GM19468 (cell line): ENCODE measurements around the gene CDH13.

Source experiments
- ATAC-seq: cut with Tn5 transposase; IDR thresholded peaks from one replicate; pipeline ENCODE4 v1.9.1; 2021; ENCODE audit warnings: mild to moderate bottlenecking, moderate library complexity, moderate number of reproducible peaks; ENCODE audit not compliant: unreplicated experiment; ENCODE audit errors: extremely low read depth

Gene CDH13

DNA sequence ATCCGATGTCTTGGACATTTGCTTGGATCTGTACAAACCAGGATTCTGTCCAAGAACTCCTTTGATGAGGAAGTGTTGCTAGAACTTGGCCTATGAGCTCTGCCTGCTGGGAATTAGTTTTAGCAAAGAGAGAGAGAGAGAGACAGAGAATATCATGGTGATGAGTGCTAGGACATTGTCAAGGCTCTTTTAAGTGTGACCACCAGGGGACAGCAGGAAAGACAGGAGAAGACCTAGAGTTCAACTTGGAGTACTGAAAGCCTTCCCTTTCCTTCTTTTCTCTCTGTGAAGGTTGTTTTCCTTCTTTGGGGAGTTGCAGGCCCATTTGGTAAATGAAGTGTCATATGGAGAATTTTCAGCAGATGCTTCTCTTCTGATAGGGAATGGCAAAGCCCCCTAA is 791.8 kb downstream of the CDH13 start:
- ATAC-seq = no peak

DNA sequence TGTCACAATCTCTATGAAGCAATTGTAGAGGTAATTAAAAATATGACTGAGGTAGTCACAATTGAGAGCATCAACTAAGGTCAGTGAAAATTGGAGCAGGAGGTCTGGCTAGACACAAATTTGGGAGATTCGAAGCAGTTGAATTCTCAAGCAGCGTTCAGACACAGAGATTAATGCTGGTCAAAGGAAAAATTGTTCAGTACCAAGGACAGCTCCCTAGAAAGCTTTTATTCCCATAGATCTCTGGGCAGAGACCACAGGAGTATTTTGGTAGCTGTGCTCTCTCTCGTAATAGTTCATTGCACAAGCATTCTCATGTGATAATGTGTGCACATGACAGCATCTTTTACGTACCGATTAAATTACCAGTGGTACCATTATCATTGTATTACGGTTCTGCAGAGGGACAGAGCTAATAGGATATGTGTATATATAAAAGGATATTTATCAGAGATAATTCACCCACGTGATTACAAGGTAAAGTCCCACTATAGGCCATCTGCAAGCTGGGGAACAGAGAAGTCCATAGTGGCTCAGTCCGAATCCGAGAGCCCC is 793.5 kb downstream of the CDH13 start:
- ATAC-seq = no peak

DNA sequence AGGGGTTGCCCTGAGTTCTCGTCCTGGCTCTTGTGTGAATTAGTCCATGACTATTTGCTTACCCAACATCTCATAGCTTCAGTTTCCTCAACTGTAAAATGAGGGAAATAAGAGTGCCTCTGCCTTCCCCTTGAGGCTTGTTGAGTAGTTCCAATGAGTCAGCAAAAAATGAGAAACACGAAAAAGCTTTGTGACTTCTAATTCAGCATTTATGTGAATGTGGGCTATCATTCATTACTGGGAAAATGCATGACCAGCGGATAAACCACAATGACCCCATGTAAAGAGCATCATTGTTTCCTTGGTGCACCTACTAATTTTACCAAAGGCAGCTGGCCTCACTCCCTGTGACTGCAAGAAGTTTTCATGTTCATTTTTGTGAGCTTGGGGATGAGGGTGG is 806.4 kb downstream of the CDH13 start:
- no peak for ATAC-seq

DNA sequence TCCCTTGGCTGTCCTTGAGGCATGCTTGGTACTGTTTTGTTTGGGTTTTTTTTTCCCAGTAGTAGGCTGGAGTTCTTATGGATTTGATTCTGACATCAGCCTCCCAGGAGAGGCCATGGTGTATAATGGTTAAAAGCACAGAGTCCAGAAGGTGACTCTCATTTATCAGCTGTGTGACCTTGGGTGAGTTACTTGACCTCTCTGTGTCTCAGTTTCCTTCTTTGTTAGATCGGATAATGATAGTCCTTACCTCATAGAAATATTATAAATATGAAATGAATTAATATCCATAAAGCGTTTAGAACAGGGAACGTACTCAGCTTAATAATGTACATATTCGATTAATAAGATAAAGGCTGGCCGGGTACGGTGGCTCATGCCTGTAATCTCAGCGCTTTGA is 810.3 kb downstream of the CDH13 start:
- ATAC-seq = no peak

DNA sequence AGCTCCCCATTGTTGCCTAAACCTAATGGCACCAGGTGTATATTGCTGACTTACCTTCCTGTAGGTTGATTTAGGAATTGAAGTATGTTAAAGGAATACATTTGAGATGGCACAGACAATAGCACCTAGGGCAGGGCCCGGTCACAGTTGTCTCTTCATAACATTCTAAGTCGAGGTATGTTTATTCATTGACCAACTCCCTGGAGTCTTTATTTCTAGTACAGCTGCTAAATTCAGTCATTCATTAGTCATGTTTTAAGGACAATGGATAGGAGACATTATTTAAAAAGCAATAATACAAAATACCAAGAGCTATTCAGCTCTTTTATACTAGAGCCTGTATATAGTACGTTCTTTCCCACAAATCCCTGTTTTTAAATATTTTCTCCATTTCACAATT is 811.6 kb downstream of the CDH13 start:
- no peak for ATAC-seq

DNA sequence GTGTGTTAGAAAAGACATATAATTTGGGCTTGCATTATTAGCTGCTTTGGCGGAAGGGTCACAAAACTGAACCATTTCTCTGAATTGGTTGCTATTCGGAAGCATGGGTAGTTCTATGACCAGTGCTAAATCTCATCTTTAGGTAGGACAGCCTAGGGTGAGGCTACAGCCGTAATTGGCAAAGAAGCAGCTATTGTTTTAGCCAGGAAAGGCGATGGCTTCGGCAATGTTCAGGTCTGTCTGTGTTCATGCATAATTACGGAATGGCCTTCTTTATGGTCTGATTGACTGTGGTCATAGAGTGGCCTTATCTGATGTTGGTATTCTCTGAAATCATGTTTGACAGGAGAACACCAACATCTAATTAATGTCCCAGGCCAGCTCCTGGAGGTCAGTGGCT is 812.6 kb downstream of the CDH13 start:
- ATAC-seq = no peak

DNA sequence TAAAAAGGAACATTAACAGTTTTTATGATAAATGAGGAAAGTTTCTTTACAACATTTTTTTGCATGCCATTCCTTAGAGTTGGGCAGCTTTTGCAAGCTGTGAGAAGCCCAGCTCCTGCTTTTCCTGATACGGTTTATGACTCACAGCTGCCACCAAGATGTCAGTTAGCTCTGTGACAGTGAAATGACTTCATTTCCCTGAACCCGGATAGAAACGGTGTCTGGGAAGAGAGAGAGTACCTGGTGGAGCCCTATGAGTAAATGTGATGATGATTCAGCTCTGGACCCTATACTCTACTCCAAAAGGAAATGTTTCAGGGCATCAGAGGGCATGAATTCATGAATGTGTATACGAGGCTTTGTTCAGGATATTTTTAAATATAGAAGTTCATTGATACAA is 814.7 kb downstream of the CDH13 start:
- ATAC-seq = no peak

DNA sequence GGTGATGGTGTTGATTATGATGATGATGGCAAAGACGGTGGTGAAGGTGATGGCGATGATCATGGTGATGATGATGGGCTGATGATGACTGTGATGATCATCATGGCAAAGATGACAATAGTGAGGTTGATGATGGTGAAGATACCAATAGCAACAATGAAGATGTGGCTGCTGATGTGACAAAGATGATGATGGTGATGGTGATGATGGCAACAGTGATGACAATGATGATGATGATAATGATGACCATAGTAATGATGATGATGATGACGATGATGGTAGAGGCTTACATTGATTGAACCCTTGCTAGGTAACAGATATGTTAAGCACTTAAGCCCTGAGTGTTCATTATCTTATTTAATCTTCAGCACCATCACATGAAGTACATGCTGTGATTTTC is 817.2 kb downstream of the CDH13 start:
- no peak for ATAC-seq

DNA sequence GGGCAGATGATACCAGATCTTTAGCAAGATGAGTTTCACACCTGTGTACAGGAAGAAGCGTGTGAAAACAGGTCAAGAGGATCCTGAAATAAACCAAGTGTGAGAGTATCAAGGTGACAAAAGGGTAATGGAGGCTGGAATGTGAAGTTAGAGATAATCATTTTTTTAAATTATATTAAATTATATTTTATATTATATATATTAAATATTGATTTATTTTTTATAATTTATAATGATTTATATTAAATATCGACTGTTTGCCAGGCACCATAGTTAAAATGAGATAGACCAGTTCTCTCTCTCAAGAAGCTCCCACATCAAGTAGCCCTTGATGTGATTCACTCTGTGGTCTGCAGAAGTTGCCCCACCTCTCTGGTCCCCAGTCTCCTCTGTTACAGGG is 820.8 kb downstream of the CDH13 start:
- ATAC-seq = no peak

DNA sequence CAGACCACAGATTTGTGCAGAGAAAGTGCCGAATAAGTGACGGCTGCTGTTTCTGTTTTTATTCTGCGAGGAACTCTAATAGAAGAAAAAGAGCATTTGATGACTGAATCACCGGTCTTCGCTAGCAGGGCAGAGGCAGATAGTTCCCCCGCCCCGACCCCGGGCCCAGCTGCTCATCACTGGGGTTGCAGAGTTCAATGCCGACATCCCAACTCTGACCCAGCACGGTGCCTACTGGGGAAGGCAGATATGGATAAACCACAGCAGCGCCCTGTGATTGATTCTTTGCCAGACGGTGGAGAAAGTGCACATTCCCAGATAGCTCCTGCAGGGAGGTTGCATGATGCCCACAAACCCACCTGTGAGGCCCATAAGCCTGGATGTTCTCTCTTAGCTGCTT is 823.1 kb downstream of the CDH13 start:
- no peak for ATAC-seq

DNA sequence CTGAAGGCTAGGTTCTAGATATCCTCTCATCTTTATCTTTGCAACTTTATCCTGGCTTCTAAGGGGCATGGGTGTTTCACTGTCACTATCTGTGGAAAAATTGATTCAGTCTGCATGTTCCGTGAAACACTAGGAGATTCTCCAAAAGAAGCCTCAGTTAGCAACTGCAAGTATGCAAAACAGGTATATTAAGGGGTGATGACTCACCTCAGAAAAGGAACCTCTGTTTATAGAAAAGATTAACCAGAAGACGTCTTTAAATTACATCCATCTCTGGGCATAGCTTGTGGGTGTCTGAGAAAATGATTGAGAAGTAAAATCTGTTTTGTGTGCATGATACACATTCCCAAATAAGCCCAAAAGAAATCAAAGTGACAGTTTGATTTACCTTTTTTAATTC is 827.2 kb downstream of the CDH13 start:
- ATAC-seq = no peak

DNA sequence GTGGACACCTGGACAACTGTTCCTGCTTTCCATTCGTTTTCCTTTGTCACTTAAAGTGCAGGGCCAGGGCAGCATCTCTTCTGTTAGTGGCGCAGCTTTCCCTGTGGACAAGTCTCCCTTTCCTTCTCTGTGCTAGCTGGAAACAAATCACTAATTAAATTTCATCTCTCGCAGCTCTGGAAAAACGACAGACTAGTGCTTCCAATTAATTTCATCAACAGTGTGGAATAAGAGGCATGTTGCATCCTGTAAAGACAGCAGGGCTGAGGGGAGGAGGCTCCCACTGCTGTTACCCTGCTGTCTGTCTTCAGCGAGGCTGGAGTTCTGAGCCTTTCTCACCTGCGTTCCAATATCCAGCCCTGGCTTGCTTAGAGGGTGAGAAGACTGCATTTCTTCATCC is 828.9 kb downstream of the CDH13 start:
- no peak for ATAC-seq

DNA sequence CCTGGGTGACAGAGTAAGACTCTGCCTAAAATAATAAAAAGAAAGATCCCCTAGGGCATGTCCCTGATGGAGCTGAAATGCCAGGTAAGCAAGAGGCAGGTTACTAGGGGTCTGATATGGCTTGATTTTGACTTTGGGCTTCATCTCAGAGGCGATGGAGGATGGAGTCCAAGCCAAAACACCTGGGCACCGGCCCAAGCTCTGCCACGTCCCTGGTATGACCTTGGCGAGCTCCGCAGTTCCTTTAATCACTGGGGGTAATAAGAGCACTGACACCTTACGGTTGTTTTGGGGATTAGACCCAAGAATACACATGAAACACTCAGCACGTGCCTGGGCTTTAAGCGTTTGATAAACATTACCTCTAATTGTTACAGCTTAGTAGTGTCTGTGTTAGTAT is 830.2 kb downstream of the CDH13 start:
- no peak for ATAC-seq

DNA sequence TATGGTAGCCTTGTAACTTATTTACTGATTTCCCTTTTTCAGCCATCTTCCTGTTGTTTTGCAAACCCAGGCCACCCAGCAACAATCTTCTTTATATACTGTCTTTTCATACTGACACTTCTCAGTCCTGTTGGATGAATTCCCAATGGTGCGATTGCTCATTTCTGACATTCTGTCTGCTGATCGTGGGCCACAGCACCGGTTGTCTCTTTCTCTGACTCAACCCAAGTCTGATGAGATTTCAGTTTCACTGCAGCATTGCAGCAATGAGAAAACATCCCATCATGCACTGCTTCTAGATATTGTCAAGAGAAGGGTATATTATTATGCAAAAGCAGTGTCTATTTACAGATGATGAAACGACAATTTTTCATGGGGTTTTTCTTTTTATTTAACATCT is 831.8 kb downstream of the CDH13 start:
- peak; percentile 64 for ATAC-seq

DNA sequence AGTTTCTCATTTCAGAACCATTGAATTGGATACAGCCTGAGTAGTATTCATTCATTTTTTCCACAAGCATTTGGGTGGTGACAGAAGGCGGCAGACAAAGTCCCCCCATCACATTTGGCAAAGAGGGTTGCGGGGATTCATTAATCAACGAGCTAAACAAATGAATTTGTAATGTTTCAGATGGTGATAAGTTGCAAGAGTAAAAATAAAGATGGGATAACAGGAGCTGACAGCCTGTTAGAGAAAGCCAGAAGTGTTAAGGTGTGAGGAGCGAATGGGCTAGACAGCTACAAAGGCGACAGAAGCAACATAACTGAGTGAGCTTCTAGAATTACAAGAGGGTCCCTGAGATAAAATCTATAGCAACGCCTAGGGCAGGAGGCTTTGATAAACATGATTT is 838.2 kb downstream of the CDH13 start:
- no peak for ATAC-seq

DNA sequence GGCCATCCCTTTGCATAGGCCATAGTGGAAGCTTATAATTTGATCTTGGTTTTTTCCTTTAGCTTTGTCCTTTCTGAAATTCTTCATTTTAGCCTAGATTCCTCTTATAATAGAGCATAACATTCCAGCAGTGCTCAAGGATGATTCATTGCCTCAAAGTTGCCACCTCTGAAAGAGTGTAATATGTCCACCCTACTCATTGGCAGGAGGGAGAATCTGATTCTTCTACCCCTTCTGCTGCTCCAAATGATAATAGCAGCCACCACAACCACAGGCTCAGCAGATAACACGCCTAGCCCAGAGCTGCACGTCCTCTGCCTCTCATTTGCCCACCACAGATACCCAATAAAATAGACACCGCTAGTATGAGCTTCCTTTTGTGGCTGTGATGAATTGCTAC is 843.6 kb downstream of the CDH13 start:
- no peak for ATAC-seq

DNA sequence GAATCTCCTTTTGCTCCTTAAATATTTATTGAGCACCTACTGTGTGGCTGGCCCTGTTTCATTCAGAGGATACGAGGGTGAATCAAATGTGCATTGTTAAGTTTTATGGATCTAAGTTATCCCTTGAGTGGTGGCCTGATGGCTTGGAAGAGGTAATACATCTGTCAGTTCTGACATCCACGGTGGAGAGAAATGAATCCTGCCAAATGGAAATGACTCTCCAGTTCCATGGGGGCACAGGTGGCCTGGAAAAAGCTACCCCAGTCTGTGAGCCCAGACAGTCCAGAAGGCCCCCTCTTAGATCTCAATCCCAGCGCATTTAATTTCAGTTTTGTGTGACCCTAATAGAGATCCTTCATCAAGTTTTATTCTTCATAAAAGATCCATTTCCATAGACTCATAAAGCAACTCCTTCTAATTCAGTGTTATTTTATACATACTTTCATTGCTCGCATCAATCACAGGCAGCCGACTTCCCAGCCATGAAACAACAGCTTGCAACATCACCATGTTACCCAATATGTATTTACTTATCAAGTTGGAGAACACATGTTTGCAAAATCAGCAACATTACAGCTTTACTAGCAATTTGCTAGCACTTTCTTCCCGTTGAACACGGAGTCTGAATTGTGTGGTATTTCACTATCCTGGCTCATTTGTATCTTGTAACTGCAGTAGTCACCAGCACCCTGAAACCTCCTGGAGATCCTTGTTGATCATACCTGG is 846.2 kb downstream of the CDH13 start:
- ATAC-seq = no peak

DNA sequence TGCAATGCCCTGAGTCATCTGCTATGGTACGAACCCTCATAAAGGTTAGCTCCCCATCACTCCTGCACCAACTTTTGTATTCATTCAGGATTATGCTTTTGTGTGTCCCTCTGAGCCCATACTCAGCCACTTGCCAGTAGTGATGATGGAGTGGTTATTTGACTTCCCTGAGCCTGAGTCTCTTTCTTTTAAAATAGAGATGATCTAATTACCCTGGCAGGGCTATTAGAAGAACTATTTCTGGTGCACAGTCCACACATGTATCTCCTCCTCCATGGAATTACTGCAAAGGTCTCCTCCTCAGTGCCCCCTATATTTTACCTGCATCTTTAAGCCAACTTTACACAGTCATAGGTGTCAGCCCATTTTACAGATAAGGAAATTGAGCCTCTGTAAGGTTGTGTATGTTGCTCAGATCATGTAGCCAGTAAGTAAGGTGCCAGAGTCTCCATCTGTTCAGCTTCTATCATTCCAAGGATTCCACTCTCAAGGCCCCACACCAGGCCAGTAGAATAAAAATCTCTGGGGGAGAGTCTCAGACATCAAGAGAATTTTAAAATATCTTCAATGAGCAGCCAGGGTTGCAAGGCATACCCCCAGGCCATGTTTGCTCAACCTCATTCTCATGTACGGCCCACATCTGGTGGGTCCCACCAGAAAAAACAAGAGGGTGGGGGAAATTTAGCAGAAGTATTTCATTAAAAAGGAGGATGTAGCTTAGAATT is 847.3 kb downstream of the CDH13 start:
- ATAC-seq = no peak

DNA sequence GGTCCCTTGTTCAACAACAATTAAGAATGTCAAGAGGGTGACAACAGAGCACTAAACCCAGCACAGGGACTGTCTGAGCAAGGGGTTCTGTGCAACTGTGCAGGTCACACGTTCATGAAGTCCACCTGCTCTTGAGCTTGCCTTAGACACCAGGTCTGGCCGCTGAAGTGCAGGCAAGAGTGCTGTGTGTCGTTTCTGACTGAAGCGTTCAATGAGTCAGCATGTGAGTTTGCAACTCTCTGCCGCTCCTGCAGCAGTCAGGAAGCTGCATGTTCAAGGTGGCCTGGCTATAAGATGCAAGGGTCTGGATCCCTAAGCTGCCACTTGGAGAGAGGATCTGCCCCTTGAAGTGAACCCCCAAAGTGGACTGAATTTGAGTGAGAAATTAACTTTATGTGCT is 848.3 kb downstream of the CDH13 start:
- no peak for ATAC-seq

DNA sequence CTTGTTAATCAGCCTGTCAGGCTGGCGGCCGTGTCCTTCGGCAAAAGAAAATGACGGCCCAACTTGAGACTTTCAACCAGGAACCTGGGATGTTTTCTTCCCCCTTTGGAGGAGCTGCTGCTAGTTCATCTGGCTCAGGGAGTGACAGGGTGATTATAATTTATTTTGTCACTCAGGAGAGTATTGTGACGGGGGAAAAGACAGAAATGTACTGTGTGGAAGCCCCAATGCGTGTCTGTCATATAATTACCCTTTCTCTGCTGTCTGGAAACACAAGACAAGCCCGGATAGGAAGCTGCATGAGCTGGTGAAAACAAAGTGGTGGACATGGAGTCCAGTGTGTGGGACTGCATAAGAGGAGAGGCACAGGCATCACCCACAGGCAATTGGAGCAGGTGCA is 854.8 kb downstream of the CDH13 start:
- no peak for ATAC-seq

DNA sequence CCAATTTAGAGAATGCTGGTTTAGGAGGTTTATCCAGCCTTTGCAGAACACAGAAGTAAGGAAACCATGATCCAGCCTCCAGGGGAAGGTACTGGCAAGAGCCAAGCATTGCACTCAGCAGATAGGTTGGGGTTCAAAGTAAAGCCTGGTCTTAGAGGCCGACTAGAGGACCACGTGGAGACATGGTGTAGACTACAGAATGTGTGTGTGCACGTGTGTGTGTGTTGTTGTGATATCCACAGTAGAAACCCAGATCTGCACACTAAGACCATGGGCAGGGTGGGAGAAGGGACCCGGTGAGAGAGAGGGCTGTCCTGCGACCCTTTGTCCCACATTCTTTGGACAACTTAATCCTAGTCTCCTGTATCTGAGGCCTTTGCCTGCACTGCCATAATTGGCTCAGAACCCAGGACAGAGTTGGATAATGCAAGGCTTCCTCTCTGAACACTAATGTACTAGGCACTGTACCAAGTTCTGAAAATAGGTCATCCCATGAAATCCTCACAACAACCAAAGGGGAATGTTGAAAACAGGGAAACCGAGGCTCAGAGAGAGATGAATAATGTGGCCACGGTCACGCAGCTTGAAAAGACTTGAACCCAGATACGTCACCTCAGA is 855.9 kb downstream of the CDH13 start:
- ATAC-seq = no peak
